ENCODE measurements around the gene HKDC1.
A peak's percentile ranks its signal among the peaks of the same experiment; 100 is the strongest.
"Not testable (repeated sequence)": the region's sequence is repeated elsewhere in the genome, so short reads cannot be mapped to it uniquely, and the experiment has no call there.

The HKDC1 gene

GRCh38 chr10:69220041-69220451, at the start of gene HKDC1:
Gene HKDC1 (plus strand): TSS chr10:69220332. CDS start chr10:69220436, 104 bp downstream.
- no peak for DNase-seq (ENCODE audit: low spot score)

GRCh38 chr10:69172241-69172982, 47.7 kb upstream of the HKDC1 start:
- DNase-seq (ENCODE audit: low spot score) = no peak

GRCh38 chr10:69175326-69175725, 44.8 kb upstream of the HKDC1 start:
- not testable (repeated sequence) for DNase-seq (ENCODE audit: low spot score)

- no peak for DNase-seq (ENCODE audit: low spot score)
Measured at GRCh38 chr10:69176823-69177222, 43.3 kb upstream of the HKDC1 start.

GRCh38 chr10:69179089-69179742, 40.9 kb upstream of the HKDC1 start:
- DNase-seq (ENCODE audit: low spot score) = no peak

- DNase-seq (ENCODE audit: low spot score) = peak; percentile 99
Measured at GRCh38 chr10:69179743-69180524, 40.2 kb upstream of the HKDC1 start, which contains the start of gene SUPV3L1. Gene SUPV3L1 (plus strand): TSS chr10:69180234. CDS start chr10:69180292, 58 bp downstream.

- DNase-seq (ENCODE audit: low spot score) = no peak
Measured at GRCh38 chr10:69180525-69181204, 39.5 kb upstream of the HKDC1 start.

- no peak for DNase-seq (ENCODE audit: low spot score)
Measured at GRCh38 chr10:69181433-69181832, 38.7 kb upstream of the HKDC1 start.

- DNase-seq (ENCODE audit: low spot score) = no peak
Measured at GRCh38 chr10:69182005-69182404, 38.1 kb upstream of the HKDC1 start.

GRCh38 chr10:69186524-69186923, 33.6 kb upstream of the HKDC1 start:
- DNase-seq (ENCODE audit: low spot score) = no peak

GRCh38 chr10:69201045-69201444, 19.1 kb upstream of the HKDC1 start:
- no peak for DNase-seq (ENCODE audit: low spot score)

GRCh38 chr10:69202332-69202731, 17.8 kb upstream of the HKDC1 start:
- DNase-seq (ENCODE audit: low spot score) = no peak

- DNase-seq (ENCODE audit: low spot score) = no peak
Measured at GRCh38 chr10:69208761-69209160, 11.4 kb upstream of the HKDC1 start.

- DNase-seq (ENCODE audit: low spot score) = no peak
Measured at GRCh38 chr10:69209787-69210484, 10.2 kb upstream of the HKDC1 start.

GRCh38 chr10:69211104-69211503, 9.0 kb upstream of the HKDC1 start:
- no peak for DNase-seq (ENCODE audit: low spot score)

GRCh38 chr10:69211524-69211923, 8.6 kb upstream of the HKDC1 start:
- DNase-seq (ENCODE audit: low spot score) = no peak

GRCh38 chr10:69213591-69214311, 6.4 kb upstream of the HKDC1 start:
- no peak for DNase-seq (ENCODE audit: low spot score)

- DNase-seq (ENCODE audit: low spot score) = no peak
Measured at GRCh38 chr10:69214666-69215131, 5.4 kb upstream of the HKDC1 start.

- DNase-seq (ENCODE audit: low spot score) = no peak
Measured at GRCh38 chr10:69215405-69216171, 4.5 kb upstream of the HKDC1 start.

- no peak for DNase-seq (ENCODE audit: low spot score)
Measured at GRCh38 chr10:69216577-69217118, 3.5 kb upstream of the HKDC1 start.
